HG03342 (cell line): ENCODE measurements around the gene THOC6.
"Not testable (repeated sequence)": the region's sequence is repeated elsewhere in the genome, so short reads cannot be mapped to it uniquely, and the experiment has no call there.

Experiments used
- ATAC-seq: cut with Tn5 transposase; IDR thresholded peaks from one replicate; pipeline ENCODE4 v1.9.1; 2021; ENCODE audit warnings: mild to moderate bottlenecking, moderate library complexity; ENCODE audit not compliant: unreplicated experiment

Gene THOC6

DNA sequence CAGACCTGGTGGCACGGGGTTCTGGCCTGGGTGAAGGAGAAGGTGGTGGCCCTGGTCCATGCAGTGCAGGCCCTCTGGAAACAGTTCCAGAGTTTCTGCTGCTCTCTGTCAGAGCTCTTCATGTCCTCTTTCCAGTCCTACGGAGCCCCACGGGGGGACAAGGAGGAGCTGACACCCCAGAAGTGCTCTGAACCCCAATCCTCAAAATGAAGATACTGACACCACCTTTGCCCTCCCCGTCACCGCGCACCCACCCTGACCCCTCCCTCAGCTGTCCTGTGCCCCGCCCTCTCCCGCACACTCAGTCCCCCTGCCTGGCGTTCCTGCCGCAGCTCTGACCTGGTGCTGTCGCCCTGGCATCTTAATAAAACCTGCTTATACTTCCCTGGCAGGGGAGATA lies 45.3 kb downstream of the THOC6 start:
- ATAC-seq: not testable (repeated sequence)

DNA sequence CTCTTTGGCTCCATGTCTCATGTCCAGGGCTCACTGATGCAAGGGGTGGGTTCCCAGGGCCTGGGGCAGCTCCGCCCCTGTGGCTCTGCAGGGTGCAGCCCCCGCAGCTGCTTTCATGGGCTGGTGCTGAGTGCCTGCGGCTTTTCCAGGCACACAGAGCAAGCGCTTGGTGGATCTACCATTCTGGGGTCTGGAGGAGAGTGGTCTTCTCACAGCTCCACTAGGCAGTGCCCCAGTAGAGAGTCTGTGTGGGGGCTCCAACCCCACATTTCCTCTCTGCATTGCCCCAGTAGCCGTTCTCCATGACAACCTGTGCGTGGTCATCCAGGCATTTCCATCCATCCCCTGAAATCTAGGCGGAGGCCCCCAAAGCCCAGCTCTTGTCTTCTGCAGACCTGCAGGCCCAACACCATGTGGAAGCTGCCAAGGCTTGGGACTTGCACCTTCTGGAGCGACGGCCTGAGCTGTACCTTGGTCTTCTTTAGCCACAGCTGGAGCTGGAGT lies 46.8 kb downstream of the THOC6 start:
- no peak for ATAC-seq

DNA sequence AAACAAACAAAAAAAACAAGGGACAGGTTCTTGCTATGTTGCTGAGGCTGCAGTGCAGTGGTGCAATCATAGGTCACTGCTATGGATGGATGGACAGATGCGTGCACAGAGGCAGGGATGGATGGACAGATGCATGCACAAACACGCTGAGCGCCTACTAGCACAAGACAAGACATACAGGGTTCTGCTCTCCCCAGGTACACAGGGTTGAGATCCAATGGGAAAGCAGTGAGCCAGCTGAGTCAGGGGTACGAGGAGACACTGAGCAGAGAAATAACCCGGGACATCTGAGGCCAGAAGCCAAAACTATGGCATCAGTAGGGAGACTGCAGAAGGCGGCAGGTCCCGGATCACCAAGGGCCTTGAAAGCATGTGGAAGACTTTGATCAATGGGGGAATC lies 47.8 kb downstream of the THOC6 start:
- no peak for ATAC-seq

DNA sequence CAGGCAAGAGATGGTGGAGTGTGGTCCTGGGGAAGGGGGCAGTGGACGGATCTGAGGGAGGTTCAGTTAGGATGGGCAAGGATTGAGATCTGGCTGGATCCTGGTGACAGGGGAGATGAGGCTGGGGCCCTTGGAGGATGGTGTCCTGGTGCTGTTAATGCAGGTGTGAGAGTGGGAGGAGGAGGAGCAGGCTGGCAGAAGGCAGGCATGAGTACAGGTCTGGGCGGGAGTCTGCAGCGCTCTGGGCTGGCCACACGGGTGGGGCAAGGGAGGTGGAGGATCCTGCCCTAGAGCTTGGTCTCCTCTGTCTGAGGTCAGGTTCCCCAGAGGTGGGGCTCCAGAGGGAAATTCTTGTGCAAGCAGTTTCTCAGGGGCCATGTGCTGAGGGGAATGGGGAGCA lies 48.3 kb downstream of the THOC6 start:
- not testable (repeated sequence) for ATAC-seq

DNA sequence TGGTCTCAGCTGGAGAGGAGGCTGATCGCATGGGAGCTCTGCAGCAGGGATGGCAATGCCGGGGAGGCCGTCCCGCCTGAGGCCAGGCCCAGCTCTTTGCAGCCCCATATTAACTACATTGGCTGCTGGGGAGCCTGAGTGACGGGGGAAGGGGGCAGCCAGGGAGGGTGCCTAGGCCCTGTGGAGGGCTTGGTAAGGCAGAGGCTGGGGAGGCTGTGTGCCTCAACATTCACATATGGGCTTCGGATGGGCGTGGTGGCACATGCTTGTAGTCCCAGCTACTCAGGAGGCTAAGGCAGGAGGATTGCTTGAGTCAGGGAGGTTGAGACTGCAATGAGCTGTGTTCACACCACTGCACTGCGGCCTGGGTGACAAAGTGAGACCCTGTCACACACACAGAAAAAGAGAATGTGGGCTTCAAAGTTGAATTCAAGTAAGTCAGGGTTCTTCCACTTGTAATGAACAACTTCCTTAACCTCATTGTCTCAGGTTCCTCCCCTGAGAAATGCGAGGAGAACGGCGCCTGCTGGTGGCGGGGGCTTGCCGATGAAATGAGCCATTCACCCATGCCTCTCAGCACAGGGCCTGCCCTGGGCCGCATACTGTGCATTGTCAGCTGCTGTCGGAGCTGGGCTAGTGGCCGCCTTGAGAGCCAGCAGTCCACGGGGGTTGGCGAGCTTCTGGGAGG lies 48.9 kb downstream of the THOC6 start:
- not testable (repeated sequence) for ATAC-seq

DNA sequence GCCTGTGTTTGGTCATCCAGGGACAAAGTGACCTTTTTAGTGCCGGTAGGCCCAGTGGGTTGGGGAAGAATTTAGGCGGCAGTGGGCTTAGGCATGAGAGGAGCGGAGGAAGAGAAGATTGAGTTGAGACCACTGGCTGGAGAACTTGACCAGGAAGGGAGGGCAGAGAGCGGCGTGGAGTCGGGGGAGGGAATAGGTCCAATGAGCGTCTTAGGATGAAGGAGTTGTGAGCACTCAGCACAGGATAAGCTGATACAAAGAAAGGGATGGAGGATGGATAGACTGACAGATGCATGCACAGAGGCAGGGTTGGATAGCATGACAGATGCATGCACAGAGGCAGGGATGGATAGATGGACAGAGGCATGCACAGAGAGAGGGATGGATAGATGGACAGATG lies 49.6 kb downstream of the THOC6 start:
- no peak for ATAC-seq

DNA sequence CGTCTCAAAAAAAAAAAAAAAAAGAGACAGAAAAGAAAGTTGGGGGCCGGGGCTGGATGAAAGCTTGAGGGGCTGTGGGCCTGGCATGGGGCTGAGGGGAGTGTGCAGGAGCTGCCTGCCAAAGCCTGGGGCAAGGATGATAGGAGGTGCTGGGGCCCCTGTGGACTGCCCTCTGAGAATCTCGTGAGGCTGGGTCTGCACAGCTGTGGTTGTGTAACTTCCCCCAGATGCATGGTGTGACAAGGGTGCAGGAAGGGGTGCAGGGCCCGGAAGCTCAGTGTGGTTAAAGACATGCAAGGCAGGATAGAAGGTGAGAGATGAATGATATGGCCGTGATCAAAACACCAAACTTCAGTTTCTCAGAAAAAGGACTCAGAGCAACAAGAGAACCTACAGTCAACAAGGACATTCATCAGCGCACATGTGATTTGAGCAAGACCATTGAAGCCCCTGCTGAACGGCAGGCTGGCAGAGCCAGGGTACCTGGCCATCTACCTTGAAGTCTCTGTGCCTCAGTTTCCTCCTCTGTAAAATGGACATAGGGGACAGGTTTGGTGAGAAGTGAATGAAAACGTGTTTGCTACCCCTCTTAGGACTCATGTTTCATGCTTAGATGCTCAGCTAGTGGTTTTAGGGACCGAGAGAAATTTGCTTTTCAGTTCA lies 51.2 kb downstream of the THOC6 start:
- ATAC-seq: peak; percentile 69

DNA sequence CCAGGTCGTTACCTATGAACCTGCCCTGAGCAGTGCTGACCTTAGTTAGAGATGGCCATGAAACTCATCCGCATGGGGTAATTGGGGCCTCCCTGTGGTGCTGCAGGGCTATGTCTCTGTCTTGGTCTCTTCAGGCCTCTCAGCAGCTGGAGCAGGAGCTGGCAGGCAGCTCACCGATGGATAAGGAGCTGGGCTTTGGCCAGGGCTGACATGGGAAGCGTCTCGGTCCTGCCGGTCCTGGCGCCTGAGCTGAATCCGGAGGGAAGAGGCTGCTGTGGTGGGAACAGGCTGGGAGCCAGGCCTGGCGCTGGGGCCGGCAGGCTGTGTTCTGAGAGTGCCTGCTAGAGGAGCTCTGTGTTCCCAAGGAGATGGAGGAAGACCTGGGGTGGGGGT lies 51.7 kb downstream of the THOC6 start:
- ATAC-seq: no peak

DNA sequence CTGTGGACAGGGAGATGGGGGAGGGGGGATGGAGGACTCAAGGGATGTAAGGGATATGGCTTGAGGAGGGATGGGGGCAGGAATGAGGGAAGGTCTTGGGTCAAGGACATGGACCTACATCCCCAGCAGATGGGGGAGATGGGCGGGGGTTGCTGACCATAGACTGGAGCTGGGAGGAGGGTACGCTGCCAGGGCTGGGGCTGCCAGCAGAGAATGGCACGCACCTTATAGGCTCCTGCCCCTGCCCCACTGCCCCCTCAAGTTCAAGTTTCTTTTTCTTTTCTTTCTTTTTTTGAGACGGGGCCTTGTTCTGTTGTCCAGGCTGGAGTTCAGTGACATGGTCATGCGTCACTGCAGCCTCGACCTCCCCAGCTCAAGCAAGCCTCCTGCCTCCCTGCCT lies 52.1 kb downstream of the THOC6 start:
- not testable (repeated sequence) for ATAC-seq

DNA sequence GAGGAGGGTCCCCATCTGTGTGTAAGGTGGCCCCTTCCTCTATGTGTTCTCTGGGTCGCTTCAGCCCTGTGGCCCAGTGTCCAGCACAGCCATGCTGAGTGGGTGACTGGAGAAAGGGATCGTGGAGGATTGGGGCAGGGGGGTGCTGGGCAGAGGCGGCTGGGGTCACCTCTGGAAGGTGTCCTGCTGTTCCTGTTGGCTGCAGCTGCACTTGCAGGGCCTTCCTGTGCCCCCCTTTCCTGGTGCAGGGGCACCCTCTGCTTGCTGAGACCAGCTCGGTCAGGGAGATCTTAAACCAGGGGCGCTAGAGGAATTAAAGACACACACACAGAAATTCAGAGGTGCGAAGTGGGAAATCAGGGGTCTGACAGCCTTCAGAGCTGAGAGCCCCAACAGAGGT lies 52.7 kb downstream of the THOC6 start:
- no peak for ATAC-seq
